Ovary (tissue), 9 donors: ENCODE measurements around the gene SMG1. TPM values are rescaled to one million over a fixed set of nuclear protein-coding genes. Genes with fewer than 3 reads are reported as not detected.

Source experiments
- DNase-seq, 5 donors: peaks; one replicate each; pipeline ENCODE4 v3.0.0-alpha.2; 2019 to 2020
- H3K27ac ChIP-seq, 2 donors: fragments of 200-600 bp; one replicate each; pipeline versions ENCODE4 v1.5.1 to v1.8.0; 2019 to 2022
- H3K27me3 ChIP-seq: fragments of 200-600 bp; one replicate; pipeline ENCODE4 v1.8.0; 2022
- H3K36me3 ChIP-seq: fragments of 200-600 bp; sonication (generic); one replicate; pipeline ENCODE4 v1.5.1; 2019
- H3K4me1 ChIP-seq: one replicate; pipeline ENCODE4 v1.8.1; 2013; ENCODE audit warnings: mild to moderate bottlenecking, moderate library complexity; ENCODE audit not compliant: insufficient read depth
- H3K4me3 ChIP-seq: fragments of 200-600 bp; sonication (generic); one replicate; pipeline ENCODE4 v1.5.1; 2017
- H3K9me3 ChIP-seq, 2 donors: fragments of 200-600 bp in 1 of 2; sonication (generic) in 1 of 2; one replicate each; pipeline versions ENCODE4 v1.5.1 to v1.8.1; 2013 to 2019; ENCODE audit warnings: mild to moderate bottlenecking in 1 of 2, moderate library complexity in 1 of 2
- EP300 ChIP-seq: sonication (generic); formaldehyde crosslinking; IDR thresholded peaks from one replicate; pipeline ENCODE4 v1.6.1; 2017; ENCODE audit warnings: antibody characterized with exemption
- POLR2A ChIP-seq: fragments of 450-650 bp; IDR thresholded peaks from one replicate; pipeline ENCODE4 v1.6.1; 2017; ENCODE audit warnings: antibody characterized with exemption, mild to moderate bottlenecking, moderate library complexity
- WGBS, 3 donors: extraction: QIAGEN DNeasy Blood & Tissue Kit in 1 of 3; methylation state at CpG; one replicate each; pipeline versions ENCODE4 v1.1.5 to v1.1.7; 2013 to 2017; 5-methylcytosine and 5-hydroxymethylcytosine counted together
- intact Hi-C, 4 donors: fragments of 100-400 bp; cut with DNase I; formaldehyde crosslinking; loops; one replicate each; pipeline versions ENCODE4 v1.11.0 to v1.15.1; 2022 to 2023
- polyA plus RNA-seq, 2 donors: library from polyadenylated mRNA; stranded (reverse); fragments of 200-250 nt in 1 of 2; fragments of 350-450 nt in 1 of 2; fragmentation: Illumina TruSeq in 1 of 2; extraction: RNeasy Lipid Tissue Mini Kit (QIAGEN cat#74804) in 1 of 2; gene quantifications; one replicate each; pipeline ENCODE4 v1.2.3, GENCODE V29; 2013 to 2014
- total RNA-seq, 7 donors: library from RNA; depleted of rRNA in 2 of 7; stranded (reverse); fragments of >200 nt in 2 of 7; fragmentation: NEBNext Ultra II Directional in 3 of 7; extraction: Animal tissue kit (Norgen Biotek cat#: 25700) in 3 of 7; gene quantifications; one replicate each; pipeline versions ENCODE4 v1.1.0 to v1.2.4, GENCODE V29; 2016 to 2023
- TF ChIP-seq, protein P1 (sequence below), 3 donors: fragments of 450-650 bp in 2 of 3; fragments of 200-600 bp in 1 of 3; IDR thresholded peaks; one replicate each; pipeline versions ENCODE4 v1.5.1 to v1.8.0; 2016 to 2022; ENCODE audit warnings: antibody characterized with exemption in 3 of 3, mild to moderate bottlenecking in 1 of 3
- donor health status: DM: no; HTN: no; CAD: no; lungs with moderate emphysema.
- donor health status: DM: no; HTN: no; CAD: no.
- donor health status: Bipolar disorder and iron deficiency.
- donor health status: DM: yes; HTN: yes; CAD: no.
- donor health status: DM: no; HTN: no; CAD: no.
- donor health status: DM: yes; HTN: yes; CAD: no.

The SMG1 gene
- total and polyA plus RNA-seq, 9 donors, result 12.5 to 94.5 (median 61.1) TPM

- peak within 1 kb of the TSS in 1 of 2 donors; percentile 85 for H3K27ac ChIP-seq
- 0% methylated on average over 66 to 77 of the region's 77 CpGs for WGBS, 3 donors
- H3K9me3 ChIP-seq, result no peaks in the 10 kb centered on the region
- peak within 1 kb of the TSS; percentile 95 for H3K4me3 ChIP-seq
- no peaks in the 10 kb centered on the region for H3K27me3 ChIP-seq
- H3K4me1 ChIP-seq, result peaks cover 8% of the 10 kb centered on the region
- TF ChIP-seq EP300 (no peak), POLR2A (peak; percentile 97)
- TF ChIP-seq, protein P1, sequence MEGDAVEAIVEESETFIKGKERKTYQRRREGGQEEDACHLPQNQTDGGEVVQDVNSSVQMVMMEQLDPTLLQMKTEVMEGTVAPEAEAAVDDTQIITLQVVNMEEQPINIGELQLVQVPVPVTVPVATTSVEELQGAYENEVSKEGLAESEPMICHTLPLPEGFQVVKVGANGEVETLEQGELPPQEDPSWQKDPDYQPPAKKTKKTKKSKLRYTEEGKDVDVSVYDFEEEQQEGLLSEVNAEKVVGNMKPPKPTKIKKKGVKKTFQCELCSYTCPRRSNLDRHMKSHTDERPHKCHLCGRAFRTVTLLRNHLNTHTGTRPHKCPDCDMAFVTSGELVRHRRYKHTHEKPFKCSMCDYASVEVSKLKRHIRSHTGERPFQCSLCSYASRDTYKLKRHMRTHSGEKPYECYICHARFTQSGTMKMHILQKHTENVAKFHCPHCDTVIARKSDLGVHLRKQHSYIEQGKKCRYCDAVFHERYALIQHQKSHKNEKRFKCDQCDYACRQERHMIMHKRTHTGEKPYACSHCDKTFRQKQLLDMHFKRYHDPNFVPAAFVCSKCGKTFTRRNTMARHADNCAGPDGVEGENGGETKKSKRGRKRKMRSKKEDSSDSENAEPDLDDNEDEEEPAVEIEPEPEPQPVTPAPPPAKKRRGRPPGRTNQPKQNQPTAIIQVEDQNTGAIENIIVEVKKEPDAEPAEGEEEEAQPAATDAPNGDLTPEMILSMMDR (IDR thresholded peaks at IDR 0.05), result peak; percentile 95 to 98 (median 97)
- intact Hi-C loops, result loop anchor here in 2 of 4 donors (5.0 to 10.0 kb wide), 3 partner anchors 123 to 313 kb away; partner anchors contain the start of genes ITPRIPL2 (in 1 of the 2) and SMG1 (in 1 of the 2)
- peak; percentile 98 to 99 (median 99) for DNase-seq
- H3K36me3 ChIP-seq, result no peaks in the 10 kb centered on the region
Observed at GRCh38 chr16:18801145-18801972, 124.8 kb downstream of the SMG1 start, which contains the start of gene ARL6IP1. Gene ARL6IP1, minus strand, starts transcription at chr16:18801549. Its CDS starts 83 bp downstream, at chr16:18801466.

DNA sequence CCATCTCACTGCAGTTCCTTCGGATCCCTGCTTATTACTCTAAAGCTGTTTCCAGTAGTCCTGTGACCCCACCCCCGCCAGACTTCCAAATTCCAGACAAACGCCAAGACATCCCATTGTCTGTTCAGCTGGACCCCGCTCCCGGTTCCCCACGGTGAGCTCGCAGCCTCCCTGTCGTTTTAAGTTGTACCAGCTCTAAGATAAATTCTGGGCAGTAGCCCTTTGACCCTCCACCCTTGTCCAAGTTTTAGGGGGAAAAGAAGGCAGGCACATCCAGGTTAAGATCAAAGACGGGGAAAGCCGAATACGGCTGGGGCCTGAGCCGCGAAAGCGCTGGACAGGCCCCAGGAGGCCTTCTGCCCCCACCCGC is 125.4 kb downstream of the SMG1 start:
- Histone ChIP-seq H3K27ac (peak overlapping the region in 1 of 2 donors; percentile 66), H3K4me3 (peak overlapping the region; percentile 95), H3K9me3 (no peaks in the 10 kb centered on the region), H3K27me3 (no peaks in the 10 kb centered on the region), H3K4me1 (peaks cover 8% of the 10 kb centered on the region), H3K36me3 (no peaks in the 10 kb centered on the region)
- TF ChIP-seq, protein P1 (IDR thresholded peaks at IDR 0.05), result no peak
- TF ChIP-seq POLR2A (no peak), EP300 (no peak)
- no peak for DNase-seq
- WGBS, 3 donors, result 0% methylated on average over 15 of the region's 15 CpGs
- intact Hi-C loops, result loop anchor here in 2 of 4 donors (5.0 to 10.0 kb wide), 3 partner anchors 124 to 314 kb away; partner anchors contain the start of genes ITPRIPL2 (in 1 of the 2) and SMG1 (in 1 of the 2)

DNA sequence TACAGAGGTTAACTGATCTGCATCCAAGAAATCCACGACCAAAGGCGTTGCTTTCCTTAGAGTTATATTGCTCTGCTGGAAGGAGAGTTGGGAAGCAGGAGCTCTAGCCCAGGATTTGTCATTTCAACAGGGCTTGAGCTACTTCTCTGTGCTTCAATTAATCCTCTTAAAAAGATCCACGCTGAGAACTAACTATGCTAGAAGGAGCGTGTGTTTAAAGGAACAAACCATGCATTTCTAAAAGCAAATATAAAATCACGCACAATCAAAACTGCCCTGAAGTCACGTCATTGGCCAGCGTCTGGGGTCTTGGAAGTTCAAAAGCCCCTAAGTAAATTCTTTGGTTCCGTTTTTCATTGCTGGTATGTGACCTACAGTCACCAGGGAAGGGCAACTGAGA is 125.9 kb downstream of the SMG1 start:
- TF ChIP-seq, protein P1 (IDR thresholded peaks at IDR 0.05), result no peak
- TF ChIP-seq POLR2A (no peak), EP300 (no peak)
- DNase-seq, result no peak
- no peaks in the 10 kb centered on the region for H3K27me3 ChIP-seq
- 3 to 4% (median 3%) methylated on average over 8 of the region's 8 CpGs for WGBS, 3 donors
- no peak overlapping the region for H3K27ac ChIP-seq
- peaks cover 8% of the 10 kb centered on the region for H3K4me1 ChIP-seq
- H3K36me3 ChIP-seq, result no peaks in the 10 kb centered on the region
- H3K4me3 ChIP-seq, result peak overlapping the region; percentile 95
- no peaks in the 10 kb centered on the region for H3K9me3 ChIP-seq
- intact Hi-C loops, result loop anchor here in 2 of 4 donors (5.0 to 10.0 kb wide), 3 partner anchors 125 to 315 kb away; partner anchors contain the start of genes ITPRIPL2 (in 1 of the 2) and SMG1 (in 1 of the 2)

GRCh38 chr16:18799500-18799899 is 126.7 kb downstream of the SMG1 start:
- no peak overlapping the region for H3K4me3 ChIP-seq
- 75 to 81% (median 79%) methylated on average over 3 of the region's 3 CpGs for WGBS, 3 donors
- TF ChIP-seq EP300 (no peak), POLR2A (no peak)
- TF ChIP-seq, protein P1 (IDR thresholded peaks at IDR 0.05), result no peak
- no peak overlapping the region for H3K27ac ChIP-seq
- H3K27me3 ChIP-seq, result no peaks in the 10 kb centered on the region
- no peaks in the 10 kb centered on the region for H3K36me3 ChIP-seq
- H3K9me3 ChIP-seq, result no peaks in the 10 kb centered on the region
- peaks cover 8% of the 10 kb centered on the region for H3K4me1 ChIP-seq
- DNase-seq, result no peak
- intact Hi-C loops, result no loop called here
